HG02884 (cell line): ENCODE results near the gene OXT.
"Not testable (repeated sequence)": the region's sequence is repeated elsewhere in the genome, so short reads cannot be mapped to it uniquely, and the experiment has no call there.

Experiments used
- ATAC-seq: cut with Tn5 transposase; IDR thresholded peaks from one replicate; pipeline ENCODE4 v1.9.1; 2021; ENCODE audit warnings: mild to moderate bottlenecking, moderate library complexity; ENCODE audit not compliant: unreplicated experiment

Gene OXT

GRCh38 chr20:3071610-3072529 is at the start of gene OXT:
TSS of gene OXT (plus strand) at chr20:3071620. CDS start at chr20:3071656, 36 bp downstream.
- no peak for ATAC-seq

GRCh38 chr20:3021777-3022176 is 49.6 kb upstream of the OXT start:
- ATAC-seq: no peak

- ATAC-seq: not testable (repeated sequence)
Observed at GRCh38 chr20:3022559-3023490, 48.6 kb upstream of the OXT start.

- ATAC-seq: no peak
Observed at GRCh38 chr20:3027987-3028386, 43.4 kb upstream of the OXT start.

- ATAC-seq: no peak
Observed at GRCh38 chr20:3031524-3032147, 39.8 kb upstream of the OXT start.

- ATAC-seq: no peak
Observed at GRCh38 chr20:3032624-3033023, 38.8 kb upstream of the OXT start.

- ATAC-seq: no peak
Observed at GRCh38 chr20:3037654-3038053, 33.8 kb upstream of the OXT start.

- ATAC-seq: no peak
Observed at GRCh38 chr20:3038454-3038853, 33.0 kb upstream of the OXT start.

GRCh38 chr20:3039426-3039825 is 32.0 kb upstream of the OXT start:
- ATAC-seq: no peak

- no peak for ATAC-seq
Observed at GRCh38 chr20:3040086-3040485, 31.3 kb upstream of the OXT start.

GRCh38 chr20:3041854-3042409 is 29.5 kb upstream of the OXT start:
- ATAC-seq: no peak

GRCh38 chr20:3042625-3043024 is 28.8 kb upstream of the OXT start:
- ATAC-seq: no peak

- ATAC-seq: no peak
Observed at GRCh38 chr20:3043322-3043721, 28.1 kb upstream of the OXT start, which contains the start of gene GNRH2. TSS of gene GNRH2 (plus strand) at chr20:3043622. CDS start at chr20:3044415, 793 bp downstream.

- ATAC-seq: no peak
Observed at GRCh38 chr20:3044336-3044965, 27.0 kb upstream of the OXT start.

GRCh38 chr20:3045042-3045815 is 26.2 kb upstream of the OXT start:
- peak; percentile 42 for ATAC-seq

GRCh38 chr20:3045816-3046676 is 25.4 kb upstream of the OXT start, which contains the start of gene MRPS26:
TSS of gene MRPS26 (plus strand) at chr20:3046052. CDS start at chr20:3046069, 17 bp downstream.
- ATAC-seq: peak; percentile 92

GRCh38 chr20:3046677-3047462 is 24.6 kb upstream of the OXT start:
- no peak for ATAC-seq
